ENCODE data around the gene SPRTN.
"Not testable (repeated sequence)": the region's sequence is repeated elsewhere in the genome, so short reads cannot be mapped to it uniquely, and the experiment has no call there.

SPRTN gene

DNA sequence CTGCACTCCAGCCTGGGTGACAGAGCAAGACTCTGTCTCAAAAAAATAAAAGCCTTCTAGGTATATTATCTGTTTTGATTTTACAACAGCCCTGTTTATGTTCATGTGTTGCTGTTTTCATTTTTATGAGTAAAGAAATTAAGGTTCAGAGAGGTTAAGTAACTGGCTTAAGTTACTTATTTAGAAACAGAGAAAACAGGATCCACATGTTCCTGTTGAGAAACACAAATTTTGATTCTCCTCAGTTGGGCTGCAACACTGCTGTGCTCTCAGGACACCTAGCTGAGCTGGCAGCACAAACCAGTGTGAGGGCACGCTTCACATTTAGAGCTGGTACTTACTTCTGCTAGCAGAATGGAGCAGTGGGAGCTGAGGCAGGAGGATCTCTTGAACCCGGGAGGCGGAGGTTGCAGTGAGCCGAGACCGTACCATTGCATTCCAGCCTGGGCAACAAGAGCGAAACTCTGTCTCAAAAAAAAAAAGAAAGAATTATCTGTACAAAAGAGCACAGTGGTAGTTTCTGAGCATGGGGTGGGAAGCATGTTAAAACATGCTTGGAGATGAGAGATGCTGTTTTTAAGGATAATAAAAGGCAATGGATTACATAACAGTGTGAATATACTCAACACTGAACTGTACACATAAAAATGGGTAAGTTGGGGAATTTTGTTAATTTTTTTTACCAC, 2.4 kb downstream of the SPRTN start:
- Histone ChIP-seq H4K20me1 (ENCODE audit: insufficient read depth, low read length) (no peaks in the 10 kb centered on the region), H3K4me1 (ENCODE audit: low read length) (peaks cover 25% of the 10 kb centered on the region), H3K27me3 (ENCODE audit: low read depth, low read length) (no peaks in the 10 kb centered on the region), H3K4me3 (ENCODE audit: low read length) (no peak overlapping the region), H3K79me2 (ENCODE audit: low read length) (peaks cover 51% of the 10 kb centered on the region), H3K36me3 (replicated peaks; ENCODE audit: low read depth, low read length) (peaks cover 15% of the 10 kb centered on the region), H3K9me3 (ENCODE audit: insufficient read depth, low read length) (no peaks in the 10 kb centered on the region), H2AFZ (ENCODE audit: low read depth, low read length) (no peak overlapping the region), H3K4me2 (ENCODE audit: low read length) (no peak overlapping the region), H3K27ac (ENCODE audit: low read length) (no peak overlapping the region), H3K9ac (ENCODE audit: low read length) (no peak overlapping the region)
- TF ChIP-seq EZH2phosphoT487 (IDR thresholded peaks at IDR 0.05; ENCODE audit: low read depth), result no peak
- TF ChIP-seq, protein P1, sequence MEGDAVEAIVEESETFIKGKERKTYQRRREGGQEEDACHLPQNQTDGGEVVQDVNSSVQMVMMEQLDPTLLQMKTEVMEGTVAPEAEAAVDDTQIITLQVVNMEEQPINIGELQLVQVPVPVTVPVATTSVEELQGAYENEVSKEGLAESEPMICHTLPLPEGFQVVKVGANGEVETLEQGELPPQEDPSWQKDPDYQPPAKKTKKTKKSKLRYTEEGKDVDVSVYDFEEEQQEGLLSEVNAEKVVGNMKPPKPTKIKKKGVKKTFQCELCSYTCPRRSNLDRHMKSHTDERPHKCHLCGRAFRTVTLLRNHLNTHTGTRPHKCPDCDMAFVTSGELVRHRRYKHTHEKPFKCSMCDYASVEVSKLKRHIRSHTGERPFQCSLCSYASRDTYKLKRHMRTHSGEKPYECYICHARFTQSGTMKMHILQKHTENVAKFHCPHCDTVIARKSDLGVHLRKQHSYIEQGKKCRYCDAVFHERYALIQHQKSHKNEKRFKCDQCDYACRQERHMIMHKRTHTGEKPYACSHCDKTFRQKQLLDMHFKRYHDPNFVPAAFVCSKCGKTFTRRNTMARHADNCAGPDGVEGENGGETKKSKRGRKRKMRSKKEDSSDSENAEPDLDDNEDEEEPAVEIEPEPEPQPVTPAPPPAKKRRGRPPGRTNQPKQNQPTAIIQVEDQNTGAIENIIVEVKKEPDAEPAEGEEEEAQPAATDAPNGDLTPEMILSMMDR (IDR thresholded peaks at IDR 0.05; ENCODE audit: low read depth, low read length), result no peak

DNA sequence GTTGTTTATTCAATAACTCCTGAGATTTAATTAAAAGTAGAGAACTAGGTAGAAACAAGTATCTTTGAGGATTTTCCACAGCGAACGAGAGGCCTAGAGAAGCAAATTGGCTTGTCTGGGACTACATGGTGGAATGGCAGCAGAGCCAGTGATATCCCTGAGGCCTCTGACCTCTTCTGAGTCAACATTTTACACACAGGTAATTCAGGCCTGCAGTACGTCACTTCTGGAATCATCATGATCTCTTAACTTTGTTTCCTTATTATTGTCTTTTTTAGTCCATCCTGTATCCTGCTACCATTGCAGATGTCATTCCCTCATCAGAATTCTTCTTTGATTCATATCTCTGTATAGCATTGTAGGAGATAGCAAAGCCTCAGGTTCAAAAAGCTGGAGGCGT, 9.9 kb downstream of the SPRTN start:
- H3K27ac ChIP-seq (ENCODE audit: low read length), result no peak overlapping the region
- H3K9me3 ChIP-seq (ENCODE audit: insufficient read depth, low read length), result no peaks in the 10 kb centered on the region
- no peaks in the 10 kb centered on the region for H4K20me1 ChIP-seq (ENCODE audit: insufficient read depth, low read length)
- H3K79me2 ChIP-seq (ENCODE audit: low read length), result 0 out of 2 replicates have a peak, but pooled peaks cover 3% of the 10 kb centered on the region
- H3K9ac ChIP-seq (ENCODE audit: low read length), result no peak overlapping the region
- no peak overlapping the region for H3K4me2 ChIP-seq (ENCODE audit: low read length)
- no peak for TF ChIP-seq EZH2phosphoT487 (IDR thresholded peaks at IDR 0.05; ENCODE audit: low read depth)
- TF ChIP-seq, protein P1 (IDR thresholded peaks at IDR 0.05; ENCODE audit: low read depth, low read length), result no peak
- H3K36me3 ChIP-seq (replicated peaks; ENCODE audit: low read depth, low read length), result peaks cover 32% of the 10 kb centered on the region
- H3K4me3 ChIP-seq (ENCODE audit: low read length), result no peak overlapping the region
- no peak overlapping the region for H2AFZ ChIP-seq (ENCODE audit: low read depth, low read length)
- H3K4me1 ChIP-seq (ENCODE audit: low read length), result no peaks in the 10 kb centered on the region
- H3K27me3 ChIP-seq (ENCODE audit: low read depth, low read length), result no peaks in the 10 kb centered on the region

DNA sequence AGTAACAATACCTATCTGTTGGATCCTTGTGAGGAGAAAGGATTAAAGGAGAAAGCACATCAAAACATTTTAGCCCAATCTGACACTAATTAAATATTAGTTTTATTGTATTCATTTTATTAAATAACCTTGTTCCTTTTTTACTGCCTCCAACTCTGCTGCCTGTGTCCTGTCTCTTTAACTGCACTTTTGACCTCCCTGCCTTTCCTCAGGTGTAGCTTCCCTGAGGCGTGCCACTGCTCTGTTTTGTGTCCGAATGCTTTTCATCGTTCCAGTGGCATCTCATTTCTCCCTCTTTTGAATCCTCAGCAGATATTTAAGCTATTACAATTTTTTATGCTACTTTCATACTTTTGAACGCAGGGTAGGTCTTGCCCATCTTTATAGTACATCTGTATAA, 10.3 kb downstream of the SPRTN start:
- Histone ChIP-seq H3K4me2 (ENCODE audit: low read length) (no peak overlapping the region), H3K4me1 (ENCODE audit: low read length) (no peaks in the 10 kb centered on the region), H4K20me1 (ENCODE audit: insufficient read depth, low read length) (no peaks in the 10 kb centered on the region), H3K4me3 (ENCODE audit: low read length) (no peak overlapping the region), H2AFZ (ENCODE audit: low read depth, low read length) (no peak overlapping the region), H3K79me2 (ENCODE audit: low read length) (0 out of 2 replicates have a peak, but pooled peaks cover 1% of the 10 kb centered on the region), H3K9me3 (ENCODE audit: insufficient read depth, low read length) (no peaks in the 10 kb centered on the region), H3K27ac (ENCODE audit: low read length) (no peak overlapping the region), H3K36me3 (replicated peaks; ENCODE audit: low read depth, low read length) (peaks cover 30% of the 10 kb centered on the region), H3K9ac (ENCODE audit: low read length) (no peak overlapping the region), H3K27me3 (ENCODE audit: low read depth, low read length) (no peaks in the 10 kb centered on the region)
- TF ChIP-seq EZH2phosphoT487 (IDR thresholded peaks at IDR 0.05; ENCODE audit: low read depth), result no peak
- TF ChIP-seq, protein P1 (IDR thresholded peaks at IDR 0.05; ENCODE audit: low read depth, low read length), result no peak

DNA sequence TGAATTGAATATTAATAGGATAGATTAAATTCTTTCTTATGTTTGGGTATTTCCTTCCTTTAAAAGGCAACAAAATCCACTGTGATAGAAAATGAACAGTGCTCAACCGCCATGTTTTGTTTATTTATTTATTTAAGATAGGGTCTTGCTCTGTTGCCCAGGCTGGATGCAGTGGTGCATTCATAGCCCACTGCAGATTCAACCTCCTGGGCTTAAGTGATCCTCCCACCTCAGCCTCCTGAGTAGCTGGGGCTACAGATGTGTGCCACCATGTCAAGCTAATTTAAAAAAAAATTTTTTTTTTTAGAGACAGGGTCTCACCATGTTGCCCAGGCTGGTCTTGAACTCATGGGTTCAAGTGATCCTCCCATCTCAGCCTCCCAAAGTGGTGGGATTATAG, 10.8 kb downstream of the SPRTN start:
- not testable (repeated sequence) for H3K9me3 ChIP-seq (ENCODE audit: insufficient read depth, low read length); H4K20me1 ChIP-seq (ENCODE audit: insufficient read depth, low read length); H3K4me2 ChIP-seq (ENCODE audit: low read length); H3K27ac ChIP-seq (ENCODE audit: low read length); H3K79me2 ChIP-seq (ENCODE audit: low read length); H3K9ac ChIP-seq (ENCODE audit: low read length); H3K27me3 ChIP-seq (ENCODE audit: low read depth, low read length); H3K4me3 ChIP-seq (ENCODE audit: low read length); H3K4me1 ChIP-seq (ENCODE audit: low read length); H2AFZ ChIP-seq (ENCODE audit: low read depth, low read length)
- H3K36me3 ChIP-seq (replicated peaks; ENCODE audit: low read depth, low read length), result peaks cover 29% of the 10 kb centered on the region

Data from OCI-LY3 (cell line).